Epithelial cell of prostate (primary cell): ENCODE results near the gene LPP.

ENCODE experiments used
- DNase-seq: peaks from one replicate; pipeline ENCODE4 v3.0.0-alpha.2; 2011; ENCODE audit warnings: low read depth, low spot score
- H3K27ac ChIP-seq: fragments of 450-650 bp; 2 replicates; pipeline ENCODE4 v1.5.1; 2017; ENCODE audit warnings: mild to moderate bottlenecking

Gene LPP

GRCh38 chr3:188134079-188134478, 19.9 kb upstream of the LPP start:
- no peak for DNase-seq
- no peak overlapping the region for H3K27ac ChIP-seq

- no peak overlapping the region for H3K27ac ChIP-seq
- no peak for DNase-seq
Observed at GRCh38 chr3:188134856-188135255, 19.1 kb upstream of the LPP start.

- H3K27ac ChIP-seq: no peak overlapping the region
- DNase-seq: no peak
Observed at GRCh38 chr3:188135271-188135670, 18.7 kb upstream of the LPP start.

GRCh38 chr3:188137051-188137450, 16.9 kb upstream of the LPP start:
- H3K27ac ChIP-seq: no peak overlapping the region
- no peak for DNase-seq

- no peak overlapping the region for H3K27ac ChIP-seq
- no peak for DNase-seq
Observed at GRCh38 chr3:188139466-188139865, 14.5 kb upstream of the LPP start.

GRCh38 chr3:188146219-188146618, 7.7 kb upstream of the LPP start:
- DNase-seq: no peak
- no peak overlapping the region for H3K27ac ChIP-seq

DNA sequence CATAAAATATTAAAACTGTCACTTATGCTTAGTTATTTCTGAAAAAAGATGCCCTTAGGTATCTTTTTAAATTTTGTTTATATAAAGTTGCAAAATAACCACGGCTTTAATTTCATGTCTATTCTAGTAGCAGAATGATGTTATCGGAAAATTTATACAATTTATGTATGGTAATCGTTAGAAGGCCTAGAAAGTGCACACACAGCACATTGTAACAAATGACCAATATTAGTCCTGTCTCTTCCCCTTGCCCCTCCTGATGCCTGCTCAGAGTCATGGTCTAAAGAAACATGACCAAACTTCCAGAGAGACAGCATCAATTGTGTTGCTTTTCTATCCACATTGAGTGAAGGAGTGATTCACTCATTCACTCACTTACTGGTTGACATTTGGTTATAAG, 6.2 kb upstream of the LPP start:
- no peak for DNase-seq
- no peak overlapping the region for H3K27ac ChIP-seq

GRCh38 chr3:188148318-188148717, 5.6 kb upstream of the LPP start:
- no peak overlapping the region for H3K27ac ChIP-seq
- DNase-seq: no peak

GRCh38 chr3:188149587-188149986, 4.4 kb upstream of the LPP start:
- DNase-seq: no peak
- H3K27ac ChIP-seq: no peak overlapping the region

DNA sequence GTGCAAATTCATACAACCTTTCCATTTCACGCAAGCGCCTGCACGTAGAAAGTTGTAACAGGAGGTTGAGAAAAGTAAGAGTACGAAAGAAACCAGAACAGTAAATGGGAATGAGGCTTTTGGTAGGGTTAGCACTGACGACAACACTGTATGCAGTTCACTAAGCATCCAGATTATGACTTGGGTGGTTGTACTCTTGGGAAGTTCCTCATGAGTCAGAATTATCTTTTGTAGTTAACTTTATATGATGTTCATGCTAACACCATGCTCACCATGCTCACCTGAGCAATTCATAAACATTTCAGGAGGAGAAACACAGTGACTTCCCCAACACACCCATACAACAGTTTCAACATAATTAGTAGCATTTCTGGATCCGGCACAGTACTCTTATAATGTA, 3.0 kb upstream of the LPP start:
- H3K27ac ChIP-seq: peak overlapping the region; percentile 15
- no peak for DNase-seq

- H3K27ac ChIP-seq: no peak overlapping the region
- no peak for DNase-seq
Observed at GRCh38 chr3:188151438-188151837, 2.5 kb upstream of the LPP start.

DNA sequence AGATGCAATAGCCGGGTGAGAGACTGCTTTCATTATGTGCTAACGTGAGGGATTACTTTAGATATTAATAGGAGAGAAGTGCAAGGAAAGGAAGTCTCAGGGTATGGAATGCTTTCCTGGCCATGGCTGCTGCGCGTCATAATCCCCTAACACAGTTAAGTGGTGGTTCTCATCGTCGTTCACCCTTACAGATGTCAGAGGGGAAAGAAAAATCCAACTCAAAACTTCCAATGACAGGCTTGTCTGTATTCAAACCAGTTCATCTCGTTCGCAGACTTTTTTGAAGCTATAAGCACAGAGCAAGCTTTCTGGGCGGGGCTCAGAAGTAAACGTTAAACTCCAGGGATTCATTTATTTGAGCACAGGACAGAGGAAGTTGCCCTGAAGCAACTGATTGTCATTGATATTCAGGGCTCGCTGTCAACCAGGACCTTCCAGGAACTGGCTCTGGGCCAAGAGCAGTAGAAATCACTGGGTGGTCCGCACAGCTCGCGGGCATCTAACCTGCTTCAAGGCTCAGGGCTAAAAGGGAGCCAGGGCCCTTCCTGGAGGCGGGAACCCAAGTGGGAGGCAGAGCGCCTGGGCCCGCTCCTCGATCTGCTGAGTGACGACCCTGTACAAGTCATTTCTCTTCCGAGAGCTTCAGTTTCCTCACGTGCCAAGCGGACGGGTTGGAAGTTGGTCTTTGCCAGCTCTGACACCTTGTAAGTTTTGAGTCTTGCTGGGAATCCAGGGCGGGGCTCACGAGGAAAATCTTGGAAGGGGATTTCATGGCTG, 1.1 kb upstream of the LPP start:
- H3K27ac ChIP-seq: peak overlapping the region; percentile 74
- DNase-seq: no peak

DNA sequence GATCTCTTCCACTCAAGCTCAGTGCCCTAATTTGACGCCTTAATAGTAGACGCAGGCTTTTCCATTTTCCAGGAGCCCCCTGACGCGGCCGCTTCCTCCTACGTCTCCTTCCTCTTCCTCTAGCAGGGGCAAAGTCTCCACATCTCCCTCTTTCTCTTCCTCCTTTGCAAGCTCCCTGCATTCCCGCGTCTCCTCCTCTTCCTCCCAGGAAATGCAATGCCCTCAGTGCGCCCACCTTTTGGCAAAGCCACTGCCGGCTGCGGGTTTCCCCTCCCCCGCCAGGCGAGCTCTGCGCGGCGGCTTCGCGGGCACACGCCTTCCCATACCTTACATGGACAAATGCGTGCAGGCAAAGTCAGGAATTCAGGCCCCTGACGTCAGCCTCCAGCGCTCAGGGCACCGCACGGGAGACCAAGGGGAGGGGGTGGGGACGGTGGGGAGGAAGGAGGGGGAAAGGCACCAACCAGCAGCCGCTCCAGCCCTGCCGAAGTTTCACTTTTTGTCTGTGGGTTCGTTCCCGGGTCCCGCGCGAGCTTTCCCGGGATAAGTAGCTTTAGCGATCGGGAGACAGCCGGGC, 432 bp upstream of the LPP start:
- DNase-seq: peak; percentile 43
- peak overlapping the region; percentile 74 for H3K27ac ChIP-seq

GRCh38 chr3:188154809-188155574, 1.0 kb downstream of the LPP start:
- peak overlapping the region; percentile 74 for H3K27ac ChIP-seq
- DNase-seq: no peak

GRCh38 chr3:188156056-188156455, 2.1 kb downstream of the LPP start:
- DNase-seq: no peak
- H3K27ac ChIP-seq: no peak overlapping the region

GRCh38 chr3:188157407-188157806, 3.5 kb downstream of the LPP start:
- no peak for DNase-seq
- H3K27ac ChIP-seq: no peak overlapping the region

DNA sequence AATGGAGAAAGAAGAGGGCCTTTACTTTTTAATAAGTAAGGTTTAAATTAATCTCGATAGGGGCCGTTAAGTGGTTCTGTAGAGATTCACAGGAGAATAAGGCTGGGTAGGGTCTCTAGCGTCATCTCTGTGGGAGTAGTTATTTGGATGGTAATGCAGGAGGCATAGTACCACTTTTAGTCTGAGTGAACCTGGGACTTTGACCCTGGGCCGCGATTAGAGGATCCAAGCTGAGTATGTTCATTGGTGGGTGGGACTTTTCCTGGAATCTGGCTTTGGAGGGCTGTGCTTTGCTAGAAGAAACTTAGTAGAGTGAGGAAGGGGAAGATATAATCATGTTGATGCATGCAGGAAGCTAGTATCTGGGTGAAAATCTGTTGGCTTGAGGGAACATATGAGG, 4.0 kb downstream of the LPP start:
- no peak for DNase-seq
- H3K27ac ChIP-seq: no peak overlapping the region

GRCh38 chr3:188158731-188159310, 4.9 kb downstream of the LPP start:
- H3K27ac ChIP-seq: no peak overlapping the region
- no peak for DNase-seq

DNA sequence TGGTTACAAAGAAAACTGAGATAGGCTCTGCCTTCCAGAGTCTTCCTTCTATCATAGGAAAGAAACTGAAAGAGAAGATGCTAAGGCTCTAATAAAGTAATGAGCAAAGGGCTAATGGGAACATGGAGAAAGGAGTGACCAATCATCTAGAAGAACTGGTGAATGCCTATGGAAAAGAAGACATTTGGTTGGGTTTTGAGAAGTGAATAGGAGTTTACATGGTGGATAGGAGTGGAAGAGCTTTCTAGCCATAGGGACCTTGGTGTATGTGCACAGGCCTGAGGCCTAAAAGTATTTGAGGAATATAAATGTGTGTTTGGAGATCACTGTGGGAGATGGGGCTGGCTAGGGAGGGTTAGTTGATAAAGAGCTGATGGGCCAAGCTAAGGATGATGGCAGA, 6.8 kb downstream of the LPP start:
- H3K27ac ChIP-seq: no peak overlapping the region
- DNase-seq: no peak

DNA sequence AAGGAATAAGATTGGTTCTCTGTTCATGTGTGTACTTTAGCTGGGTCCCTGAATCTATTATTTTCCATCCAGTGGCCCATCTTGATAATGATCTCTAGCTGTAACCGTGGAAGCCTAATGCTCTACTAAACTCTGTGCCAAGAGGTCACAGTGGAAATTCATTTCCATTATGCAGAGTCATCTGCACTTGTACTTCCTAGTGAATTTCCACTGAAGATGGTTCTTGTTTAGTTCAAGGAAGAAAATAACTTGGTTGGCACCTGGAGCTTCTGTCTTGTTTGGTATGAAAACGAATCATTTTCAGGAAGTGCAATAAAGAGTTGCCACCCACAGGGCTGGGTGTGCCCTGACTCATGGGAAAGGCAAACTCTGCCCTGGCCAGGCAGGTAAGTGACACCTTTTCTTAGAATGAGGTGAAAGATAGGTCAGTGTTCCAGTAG, 10.3 kb downstream of the LPP start:
- peak; percentile 58 for DNase-seq
- peak overlapping the region; percentile 63 for H3K27ac ChIP-seq

GRCh38 chr3:188165596-188165995, 11.6 kb downstream of the LPP start:
- no peak overlapping the region for H3K27ac ChIP-seq
- no peak for DNase-seq
